T-helper 1 cell treated with Interleukin-12 subunit alpha and Interleukin-12 subunit beta and Interleukin-4 antibody, amounts not matched to agents 30 ng/mL and 1 ng/mL, for 36 hours (primary cell): Measurements from ENCODE around the gene LRRC4B. TPM values are rescaled to one million over a fixed set of nuclear protein-coding genes. Genes with fewer than 3 reads are reported as not detected.
"Not testable (repeated sequence)": the region's sequence is repeated elsewhere in the genome, so short reads cannot be mapped to it uniquely, and the experiment has no call there.

Source experiments
- intact Hi-C: fragments of 100-400 bp; cut with micrococcal nuclease; formaldehyde crosslinking; loops from one replicate; pipeline ENCODE4 v1.15.1; 2024
- total RNA-seq: library from RNA; stranded (reverse); gene quantifications from 2 replicates; pipeline ENCODE4 v1.2.3, GENCODE V29; 2022

LRRC4B gene
- total RNA-seq, 1 donor from 2014 or later: not detected

GRCh38 chr19:50473336-50473735, 94.9 kb downstream of the LRRC4B start:
- intact Hi-C loops: not testable (repeated sequence)

GRCh38 chr19:50468818-50469217, 99.4 kb downstream of the LRRC4B start:
- intact Hi-C loops: no loop called here

- intact Hi-C loops: no loop called here
Measured at GRCh38 chr19:50467566-50467965, 100.7 kb downstream of the LRRC4B start.

Other genes with a start within 250 kb of the LRRC4B start
- 16.0 and 17.2 TPM in 2 replicates for gene KCNC3, start 239.1 kb downstream of the LRRC4B start, total RNA-seq
- gene NAPSA, start 202.8 kb downstream of the LRRC4B start, total RNA-seq: 8.3 and 10.4 TPM in 2 replicates
- 67.4 and 72.1 TPM in 2 replicates for gene NR1H2, start 192.0 kb downstream of the LRRC4B start, total RNA-seq
- 105 and 120 TPM in 2 replicates for gene POLD1, start 184.1 kb downstream of the LRRC4B start, total RNA-seq
- gene SPIB, start 149.5 kb downstream of the LRRC4B start, total RNA-seq: 0.86 and 0.95 TPM in 2 replicates
- gene MYBPC2, start 135.5 kb downstream of the LRRC4B start, total RNA-seq: 0.44 and 0.76 TPM in 2 replicates
- 81.8 and 81.9 TPM in 2 replicates for gene EMC10, start 91.9 kb downstream of the LRRC4B start, total RNA-seq
- gene GARIN5A, start 91.6 kb downstream of the LRRC4B start, total RNA-seq: 0.22 and 0.37 TPM in 2 replicates
- 40.0 and 40.5 TPM in 2 replicates for gene JOSD2, start 57.2 kb downstream of the LRRC4B start, total RNA-seq
- not detected in 2 replicates for gene ASPDH, start 54.5 kb downstream of the LRRC4B start, total RNA-seq
- not detected in 2 replicates for gene SYT3, start 71.4 kb upstream of the LRRC4B start, total RNA-seq
- gene C19orf81, start 81.0 kb upstream of the LRRC4B start, total RNA-seq: not detected in 2 replicates
- gene SHANK1, start 151.4 kb upstream of the LRRC4B start, total RNA-seq: not detected in 2 replicates
- 0.80 and 0.93 TPM in 2 replicates for gene CLEC11A, start 154.9 kb upstream of the LRRC4B start, total RNA-seq
- gene GPR32, start 202.0 kb upstream of the LRRC4B start, total RNA-seq: not detected in 2 replicates
- not detected in 2 replicates for gene ACP4, start 222.0 kb upstream of the LRRC4B start, total RNA-seq